Activated CD4-positive, alpha-beta memory T cell treated with anti-CD3 and anti-CD28 coated beads for 36 hours (primary cell): ENCODE data around the gene CAMK1D. TPM values are rescaled to one million over a fixed set of nuclear protein-coding genes. Genes with fewer than 3 reads are reported as not detected.
"Not testable (repeated sequence)": the region's sequence is repeated elsewhere in the genome, so short reads cannot be mapped to it uniquely, and the experiment has no call there.

Source experiments
- CTCF ChIA-PET: fragments of 350-600 bp; sonication (Branson Sonifier 250); formaldehyde crosslinking; loops from one replicate; lab custom pipeline; 2021; ENCODE audit warnings: antibody characterized with exemption, inconsistent platforms; lab: Charles Lee
- POLR2A ChIA-PET: fragments of 350-600 bp; sonication (Branson Sonifier 250); formaldehyde crosslinking; loops from one replicate; lab custom pipeline; 2021; ENCODE audit warnings: antibody characterized with exemption; lab: Charles Lee
- DNase-seq: peaks from one replicate; pipeline ENCODE4 v3.0.0-alpha.2; 2020
- H3K27ac Mint-ChIP-seq: one replicate; pipeline ENCODE4 v1.8.0; 2021; ENCODE audit warnings: mixed read lengths
- H3K27me3 Mint-ChIP-seq: one replicate; pipeline ENCODE4 v1.8.0; 2021; ENCODE audit warnings: mixed read lengths
- H3K36me3 Mint-ChIP-seq: one replicate; pipeline ENCODE4 v1.8.0; 2021; ENCODE audit warnings: mixed read lengths
- H3K4me1 Mint-ChIP-seq: one replicate; pipeline ENCODE4 v1.8.0; 2021; ENCODE audit warnings: low read depth, mixed read lengths
- H3K4me3 Mint-ChIP-seq: one replicate; pipeline ENCODE4 v1.8.0; 2021; ENCODE audit warnings: mild to moderate bottlenecking, mixed read lengths
- H3K9me3 Mint-ChIP-seq: one replicate; pipeline ENCODE4 v1.8.0; 2021; ENCODE audit warnings: mixed read lengths
- intact Hi-C: fragments of 100-400 bp; cut with micrococcal nuclease; formaldehyde crosslinking; loops from one replicate; pipeline ENCODE4 v1.15.1; 2023
- total RNA-seq, 2 experiments: library from RNA; stranded (reverse); gene quantifications; one replicate each; pipeline ENCODE4 v1.2.3, GENCODE V29; 2021

The CAMK1D gene
- total RNA-seq, 2 experiments from 2014 or later: 17.7 to 17.9 TPM

GRCh38 chr10:12354696-12355095 lies 5.3 kb downstream of the CAMK1D start:
- intact Hi-C loops: loop anchor here (5.0 kb wide), 1 partner anchor 303 kb away; no protein-coding TSS in a partner anchor
- H3K36me3 Mint-ChIP-seq, DNase-seq, H3K9me3 Mint-ChIP-seq, POLR2A ChIA-PET, H3K27me3 Mint-ChIP-seq, CTCF ChIA-PET, H3K27ac Mint-ChIP-seq, H3K4me3 Mint-ChIP-seq: not testable (repeated sequence)
- peaks cover 64% of the 10 kb centered on the region for H3K4me1 Mint-ChIP-seq

- Mint-ChIP-seq H3K4me1 (peaks cover 66% of the 10 kb centered on the region), H3K9me3 (no peaks in the 10 kb centered on the region), H3K27ac (no peak overlapping the region), H3K36me3 (peaks cover under 1% of the 10 kb centered on the region), H3K4me3 (no peak overlapping the region), H3K27me3 (no peaks in the 10 kb centered on the region)
- ChIA-PET POLR2A (no interaction called here), CTCF (interaction anchor here (0.6 kb wide), 1 partner anchor 633 kb away, joined by 3 read pairs; no protein-coding TSS in a partner anchor)
- DNase-seq: no peak
- intact Hi-C loops: no loop called here
These were observed 6.0 kb downstream of the CAMK1D start for GRCh38 chr10:12355384-12355783.

DNA sequence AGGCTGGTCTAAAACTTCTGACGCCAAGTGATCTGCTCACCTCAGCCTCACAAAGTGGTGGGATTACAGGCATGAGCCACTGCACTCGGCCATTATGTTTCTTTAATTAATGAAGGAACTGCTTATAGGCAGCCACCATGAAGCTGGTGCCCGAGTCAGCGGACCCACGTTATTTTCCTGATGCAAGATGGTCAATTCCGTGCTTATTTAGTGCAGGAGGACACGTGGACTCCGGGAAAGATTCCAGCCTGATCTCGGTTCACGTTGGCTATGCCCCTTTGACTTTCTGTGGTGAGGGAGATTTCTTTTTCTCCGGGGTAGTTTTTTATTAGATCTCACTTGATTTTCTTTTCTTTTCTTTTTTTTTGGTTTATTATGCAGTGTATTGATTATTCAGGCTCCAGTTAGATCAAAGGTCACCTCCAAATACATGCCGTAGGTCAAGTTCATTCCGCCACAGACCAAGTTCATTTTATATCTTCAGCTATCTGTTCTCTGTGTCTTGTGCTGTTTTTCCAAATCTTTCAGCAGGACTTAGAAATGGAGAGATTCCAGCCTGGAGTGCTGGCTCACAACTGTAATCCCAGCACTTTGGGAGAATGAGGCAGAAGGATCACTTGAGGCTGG lies 8.3 kb downstream of the CAMK1D start:
- Mint-ChIP-seq H3K27ac (no peak overlapping the region), H3K4me1 (peaks cover 56% of the 10 kb centered on the region), H3K27me3 (no peaks in the 10 kb centered on the region), H3K36me3 (no peaks in the 10 kb centered on the region), H3K9me3 (no peaks in the 10 kb centered on the region), H3K4me3 (no peak overlapping the region)
- ChIA-PET CTCF (no interaction called here), POLR2A (interaction anchor here (0.6 kb wide), 1 partner anchor 119 kb away, joined by 4 read pairs; no protein-coding TSS in a partner anchor)
- intact Hi-C loops: no loop called here
- no peak for DNase-seq

DNA sequence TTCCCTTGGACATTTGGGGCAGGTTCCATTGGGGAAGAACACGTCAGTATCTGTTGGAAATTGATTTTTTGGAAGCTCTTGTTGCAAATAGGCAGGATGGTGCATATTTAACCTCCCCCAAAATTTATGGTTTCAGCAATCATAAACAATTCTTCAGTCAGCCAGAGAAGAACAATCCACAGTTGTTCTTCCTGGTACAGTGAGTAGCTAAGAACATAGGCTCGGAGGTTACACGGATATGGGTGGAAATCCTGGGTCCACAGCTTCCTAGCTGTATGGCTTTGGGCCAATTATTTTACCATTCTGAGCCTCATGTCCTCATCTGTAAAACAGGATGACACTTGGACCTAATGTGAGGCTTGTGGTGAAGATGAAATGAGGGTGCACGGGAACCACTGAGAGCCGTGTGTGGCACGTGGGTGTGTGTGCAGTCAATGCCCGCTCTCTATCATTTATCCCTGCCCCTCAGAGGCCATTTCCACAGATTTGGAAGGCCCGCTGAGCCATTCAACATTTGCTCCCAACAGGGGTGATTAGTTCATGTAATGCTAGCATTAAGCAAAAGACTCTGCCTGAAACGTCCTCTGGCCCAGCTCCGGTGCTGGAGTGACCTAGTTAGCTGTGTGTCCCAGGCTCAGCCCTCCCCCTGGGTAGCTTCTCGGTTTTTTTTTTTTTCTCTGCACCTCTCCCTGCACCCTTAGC lies 9.7 kb downstream of the CAMK1D start:
- ChIA-PET POLR2A (interaction anchor here (0.5 kb wide), 1 partner anchor 8 kb away, joined by 3 read pairs; no protein-coding TSS in a partner anchor), CTCF (interaction anchor here (1.1 to 1.3 kb wide), 2 partner anchors 22 to 297 kb away, joined by 3 to 4 read pairs; no protein-coding TSS in a partner anchor)
- peaks cover 46% of the 10 kb centered on the region for H3K4me1 Mint-ChIP-seq
- H3K9me3 Mint-ChIP-seq: no peaks in the 10 kb centered on the region
- no peak overlapping the region for H3K4me3 Mint-ChIP-seq
- intact Hi-C loops: no loop called here
- no peaks in the 10 kb centered on the region for H3K36me3 Mint-ChIP-seq
- peak; percentile 51 for DNase-seq
- no peak overlapping the region for H3K27ac Mint-ChIP-seq
- no peaks in the 10 kb centered on the region for H3K27me3 Mint-ChIP-seq

- intact Hi-C loops: no loop called here
These were observed 11.1 kb downstream of the CAMK1D start for GRCh38 chr10:12360461-12360860.

GRCh38 chr10:12361115-12361514 lies 11.8 kb downstream of the CAMK1D start:
- CTCF ChIA-PET, DNase-seq, H3K36me3 Mint-ChIP-seq, H3K4me3 Mint-ChIP-seq, H3K27ac Mint-ChIP-seq, H3K27me3 Mint-ChIP-seq, intact Hi-C loops, H3K9me3 Mint-ChIP-seq, POLR2A ChIA-PET: not testable (repeated sequence)
- peaks cover 49% of the 10 kb centered on the region for H3K4me1 Mint-ChIP-seq

More at GRCh38 chr10:12360461-12360860, 11.1 kb downstream of the CAMK1D start:
- Mint-ChIP-seq H3K36me3 (no peaks in the 10 kb centered on the region), H3K4me1 (peaks cover 48% of the 10 kb centered on the region), H3K4me3 (no peak overlapping the region), H3K27me3 (no peaks in the 10 kb centered on the region), H3K9me3 (no peaks in the 10 kb centered on the region), H3K27ac (no peak overlapping the region)
- DNase-seq: no peak
- ChIA-PET CTCF (no interaction called here), POLR2A (no interaction called here)

DNA sequence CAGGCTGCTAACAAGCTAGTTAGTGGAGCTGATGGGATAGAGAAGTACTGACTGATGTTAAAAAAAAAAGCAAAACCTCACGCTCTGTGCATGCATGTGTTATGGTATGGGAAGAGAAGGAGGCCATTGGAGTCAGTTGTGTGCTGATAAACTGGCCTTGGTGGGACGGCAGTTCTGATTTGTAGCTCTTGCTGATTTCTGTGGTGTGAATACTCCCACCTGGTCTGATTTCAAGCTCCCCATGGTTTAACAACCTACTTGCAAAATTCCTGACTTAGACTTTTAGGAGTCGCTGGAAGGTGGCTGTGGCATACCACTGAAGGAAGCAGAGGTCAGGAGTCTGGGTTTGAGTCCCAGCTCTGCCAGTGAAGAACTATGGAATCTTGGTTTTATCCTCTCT lies 15.2 kb downstream of the CAMK1D start:
- Mint-ChIP-seq H3K27ac (no peak overlapping the region), H3K4me3 (no peak overlapping the region), H3K27me3 (no peaks in the 10 kb centered on the region), H3K4me1 (peaks cover 45% of the 10 kb centered on the region), H3K36me3 (peaks cover 2% of the 10 kb centered on the region), H3K9me3 (no peaks in the 10 kb centered on the region)
- intact Hi-C loops: no loop called here
- POLR2A ChIA-PET: interaction anchor here (0.7 kb wide), 1 partner anchor 163 kb away, joined by 4 read pairs; no protein-coding TSS in a partner anchor
- CTCF ChIA-PET: interaction anchor here (1.0 to 1.2 kb wide), 2 partner anchors 13 to 50 kb away, joined by 3 read pairs; no protein-coding TSS in a partner anchor
- no peak for DNase-seq

DNA sequence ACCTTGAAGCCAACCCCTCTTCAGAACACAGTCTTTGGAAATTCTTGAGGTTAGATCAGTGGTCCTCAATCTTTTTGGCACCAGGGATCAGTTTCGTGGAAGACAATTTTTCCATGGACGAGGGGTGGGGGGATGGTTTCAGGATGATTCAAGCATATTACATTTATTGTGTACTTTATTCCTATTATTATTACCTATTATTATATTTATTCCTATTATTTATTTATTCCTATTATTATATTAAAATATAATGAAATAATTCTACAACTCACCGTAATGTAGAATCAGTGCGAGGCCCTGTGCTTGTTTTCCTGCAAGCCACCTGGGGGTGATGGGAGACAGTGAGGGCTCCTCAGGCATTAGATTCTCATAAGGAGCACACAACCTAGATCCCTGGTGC lies 17.9 kb downstream of the CAMK1D start:
- peaks cover 2% of the 10 kb centered on the region for H3K36me3 Mint-ChIP-seq
- H3K27me3 Mint-ChIP-seq: no peaks in the 10 kb centered on the region
- H3K4me3 Mint-ChIP-seq: no peak overlapping the region
- H3K9me3 Mint-ChIP-seq: no peaks in the 10 kb centered on the region
- ChIA-PET POLR2A (interaction anchor here (1.0 kb wide), 1 partner anchor 16 kb away, joined by 3 read pairs; no protein-coding TSS in a partner anchor), CTCF (interaction anchor here (0.9 to 1.8 kb wide), 2 partner anchors 10 to 344 kb away, joined by 3 to 8 read pairs; no protein-coding TSS in a partner anchor)
- DNase-seq: no peak
- intact Hi-C loops: loop anchor here (2.0 kb wide), 1 partner anchor 16 kb away; no protein-coding TSS in a partner anchor
- no peak overlapping the region for H3K27ac Mint-ChIP-seq
- peaks cover 33% of the 10 kb centered on the region for H3K4me1 Mint-ChIP-seq

DNA sequence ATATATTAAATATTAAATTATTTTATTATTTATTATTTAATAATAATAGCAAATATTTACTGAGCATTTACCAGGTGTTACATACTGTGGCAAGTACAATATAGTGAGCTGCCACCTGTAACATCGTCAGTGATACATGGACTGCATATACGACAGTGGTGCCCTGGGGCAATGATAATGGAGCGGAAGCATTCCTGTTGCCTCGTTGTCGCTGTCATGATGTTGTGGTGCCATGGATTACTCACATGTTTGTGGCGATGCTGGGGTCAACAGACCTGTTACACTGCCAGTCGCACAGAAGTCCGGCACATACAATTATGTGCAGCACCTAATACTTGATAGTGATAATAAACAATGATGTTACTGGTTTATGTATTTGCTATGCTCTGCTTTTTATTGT lies 20.6 kb downstream of the CAMK1D start:
- POLR2A ChIA-PET: no interaction called here
- intact Hi-C loops: no loop called here

DNA sequence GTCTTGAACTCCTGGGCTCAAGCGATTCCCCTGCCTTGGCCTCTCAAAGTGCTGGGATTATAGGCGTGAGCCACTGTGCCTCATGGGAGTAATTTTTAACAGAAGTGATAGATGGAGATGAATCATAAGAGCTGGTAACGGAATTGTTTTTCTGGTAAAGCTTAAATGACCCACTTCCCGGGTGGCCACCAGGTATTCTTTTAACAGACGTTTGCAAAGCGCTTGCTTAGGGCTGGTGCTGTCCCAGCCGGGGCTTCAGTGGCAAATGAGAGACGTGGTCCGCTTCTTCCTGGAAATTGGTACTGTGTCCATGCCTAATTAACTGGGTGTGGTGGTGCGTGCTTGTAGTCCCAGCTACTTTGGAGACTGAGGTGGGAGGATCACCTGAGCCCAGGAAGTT lies 23.5 kb downstream of the CAMK1D start:
- H3K4me1 Mint-ChIP-seq: peaks cover 11% of the 10 kb centered on the region
- CTCF ChIA-PET: no interaction called here
- intact Hi-C loops: no loop called here
- no peaks in the 10 kb centered on the region for H3K27me3 Mint-ChIP-seq
- no peak overlapping the region for H3K27ac Mint-ChIP-seq
- H3K9me3 Mint-ChIP-seq: no peaks in the 10 kb centered on the region
- DNase-seq: no peak
- no peaks in the 10 kb centered on the region for H3K36me3 Mint-ChIP-seq
- POLR2A ChIA-PET: no interaction called here
- no peak overlapping the region for H3K4me3 Mint-ChIP-seq

More for the DNA sequence above, 20.6 kb downstream of the CAMK1D start:
- no peak overlapping the region for H3K4me3 Mint-ChIP-seq
- DNase-seq: no peak
- peaks cover 2% of the 10 kb centered on the region for H3K36me3 Mint-ChIP-seq
- H3K4me1 Mint-ChIP-seq: peaks cover 32% of the 10 kb centered on the region
- no peaks in the 10 kb centered on the region for H3K27me3 Mint-ChIP-seq
- CTCF ChIA-PET: no interaction called here
- no peaks in the 10 kb centered on the region for H3K9me3 Mint-ChIP-seq
- H3K27ac Mint-ChIP-seq: no peak overlapping the region

DNA sequence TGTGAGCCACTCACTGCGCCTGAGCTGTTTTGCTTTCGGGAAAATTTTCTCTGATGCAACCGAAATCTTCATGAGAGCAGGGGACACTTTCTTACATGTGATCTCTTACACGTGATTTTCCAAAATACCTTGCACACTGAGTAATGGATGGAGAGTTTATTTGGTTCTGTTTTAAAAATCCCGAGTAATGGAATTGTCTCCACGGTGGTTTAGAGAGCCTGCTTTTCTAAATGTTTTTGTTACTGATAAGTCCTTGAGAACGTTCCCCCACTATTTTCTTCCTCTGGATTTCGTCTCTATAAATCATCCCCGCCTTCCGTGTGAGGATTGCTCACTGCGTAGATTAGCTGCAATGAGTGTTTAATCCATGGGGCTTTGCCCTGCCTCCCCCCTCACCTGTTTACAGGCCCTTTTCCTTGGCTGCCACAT lies 25.7 kb downstream of the CAMK1D start:
- no peaks in the 10 kb centered on the region for H3K9me3 Mint-ChIP-seq
- no peaks in the 10 kb centered on the region for H3K27me3 Mint-ChIP-seq
- POLR2A ChIA-PET: no interaction called here
- H3K4me1 Mint-ChIP-seq: peaks cover 6% of the 10 kb centered on the region
- no peaks in the 10 kb centered on the region for H3K36me3 Mint-ChIP-seq
- intact Hi-C loops: no loop called here
- no peak for DNase-seq
- no peak overlapping the region for H3K27ac Mint-ChIP-seq
- CTCF ChIA-PET: no interaction called here
- no peak overlapping the region for H3K4me3 Mint-ChIP-seq

DNA sequence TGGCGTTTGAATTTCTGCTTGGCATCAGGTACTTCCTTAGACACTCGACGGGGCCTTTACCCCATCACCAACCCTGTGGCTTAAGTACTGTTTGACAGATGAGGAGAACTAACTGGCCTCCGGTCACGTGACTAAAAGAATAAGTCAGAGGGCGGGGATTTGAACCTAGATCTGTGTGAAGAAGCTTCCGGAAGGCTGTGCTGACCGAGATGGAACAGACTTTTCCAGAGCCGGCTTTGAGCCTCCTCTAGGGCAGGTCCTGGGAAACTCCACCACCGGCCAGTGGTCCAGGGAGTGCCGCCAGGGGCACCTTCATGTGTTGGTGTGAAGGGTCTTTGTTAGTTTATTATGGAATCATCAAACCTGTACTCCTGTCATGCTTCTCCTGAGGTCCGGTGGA lies 26.9 kb downstream of the CAMK1D start:
- DNase-seq: no peak
- ChIA-PET CTCF (no interaction called here), POLR2A (no interaction called here)
- Mint-ChIP-seq H3K9me3 (no peaks in the 10 kb centered on the region), H3K36me3 (no peaks in the 10 kb centered on the region), H3K4me1 (peaks cover 11% of the 10 kb centered on the region), H3K4me3 (no peak overlapping the region), H3K27me3 (no peaks in the 10 kb centered on the region), H3K27ac (no peak overlapping the region)
- intact Hi-C loops: no loop called here
